OCI-LY7 (cell line): ENCODE measurements around the gene EIF3D. TPM values are rescaled to one million over a fixed set of nuclear protein-coding genes. Genes with fewer than 3 reads are reported as not detected.

Source experiments
- BruUV-seq: library from RNA; stranded (reverse); fragments of 400-500 nt; replicated peaks from 2 replicates; lab custom pipeline; 2021; lab: Mats Ljungman, UMichigan
- CTCF ChIA-PET: fragments of 300-600 bp; sonication (Branson Sonifier 250); formaldehyde crosslinking; loops from one replicate; lab custom pipeline; 2022; ENCODE audit warnings: antibody characterized with exemption; ENCODE audit not compliant: unreplicated experiment; lab: Charles Lee
- POLR2A ChIA-PET: fragments of 300-600 bp; sonication (Branson Sonifier 250); formaldehyde crosslinking; loops from one replicate; lab custom pipeline; 2022; ENCODE audit warnings: antibody characterized with exemption; lab: Charles Lee
- DNase-seq: peaks from one replicate; pipeline ENCODE4 v3.0.0-alpha.2; 2015; ENCODE audit warnings: low spot score
- H2AFZ ChIP-seq: fragments of 200-600 bp; sonication (generic), shearing (Covaris generic); 2 replicates; pipeline ENCODE4 v1.6.1; 2014; ENCODE audit warnings: mild to moderate bottlenecking, antibody characterized with exemption, low read length, moderate library complexity
- H3K27ac ChIP-seq: fragments of 200-600 bp; sonication (generic); 2 replicates; pipeline ENCODE4 v1.5.1; 2014; ENCODE audit warnings: mixed run types, low read depth, mild to moderate bottlenecking, moderate library complexity, low read length, inconsistent platforms; ENCODE audit not compliant: poor library complexity, severe bottlenecking
- H3K36me3 ChIP-seq: fragments of 200-600 bp; sonication (generic); 2 replicates; pipeline ENCODE4 v1.6.1; 2014; ENCODE audit warnings: mild to moderate bottlenecking, antibody characterized with exemption, low read length, moderate library complexity, mixed read lengths; ENCODE audit not compliant: insufficient read depth
- H3K4me1 ChIP-seq: fragments of 200-600 bp; sonication (generic); 2 replicates; pipeline ENCODE4 v1.5.1; 2014; ENCODE audit warnings: mild to moderate bottlenecking, low read length; ENCODE audit not compliant: insufficient read depth, poor library complexity, severe bottlenecking
- H3K4me2 ChIP-seq: fragments of 200-600 bp; sonication (generic); 2 replicates; pipeline ENCODE4 v1.6.1; 2014; ENCODE audit warnings: mild to moderate bottlenecking, low read length
- H3K4me3 ChIP-seq: fragments of 200-600 bp; sonication (generic); 2 replicates; pipeline ENCODE4 v1.5.1; 2014; ENCODE audit warnings: mild to moderate bottlenecking, low read depth, low read length; ENCODE audit not compliant: poor library complexity, severe bottlenecking
- H3K79me2 ChIP-seq: fragments of 200-600 bp; sonication (generic); 2 replicates; pipeline ENCODE4 v1.6.1; 2016; ENCODE audit warnings: low read depth, mild to moderate bottlenecking, low read length, moderate library complexity, mixed read lengths; ENCODE audit not compliant: insufficient read depth
- H3K9me2 ChIP-seq: fragments of 200-600 bp; sonication (generic); 2 replicates; pipeline ENCODE4 v1.6.1; 2016; ENCODE audit warnings: mild to moderate bottlenecking, low read length, mixed read lengths; ENCODE audit not compliant: insufficient read depth
- H3K9me3 ChIP-seq: fragments of 200-600 bp; sonication (generic); 2 replicates; pipeline ENCODE4 v1.6.1; 2014; ENCODE audit warnings: mild to moderate bottlenecking, mixed run types, low read length, mixed read lengths
- H4K20me1 ChIP-seq: fragments of 200-600 bp; sonication (generic); 2 replicates; pipeline ENCODE4 v1.6.1; 2014; ENCODE audit warnings: mild to moderate bottlenecking, antibody characterized with exemption, low read length, moderate library complexity, mixed read lengths; ENCODE audit not compliant: insufficient read depth
- EZH2phosphoT487 ChIP-seq: fragments of 200-600 bp; sonication (generic); IDR thresholded peaks from 2 replicates; pipeline ENCODE4 v1.6.1; 2018; ENCODE audit warnings: low read depth, borderline replicate concordance, mild to moderate bottlenecking, mixed run types, antibody characterized with exemption, low read length, moderate library complexity, mixed read lengths
- intact Hi-C: fragments of 100-400 bp; cut with micrococcal nuclease; formaldehyde crosslinking; loops from one replicate; pipeline ENCODE4 v1.10.0; 2022; ENCODE audit not compliant: unreplicated experiment
- total RNA-seq, 2 experiments: library from RNA; depleted of rRNA in 1 of 2; stranded (reverse); fragments of >200 nt in 1 of 2; shearing (Covaris generic) in 1 of 2; gene quantifications; 2 replicates each; pipeline ENCODE4 v1.2.3, GENCODE V29; 2014 to 2022
- TF ChIP-seq, protein P1 (sequence below): fragments of 200-600 bp; sonication (generic); conservative IDR thresholded peaks from 2 replicates; pipeline ENCODE4 v1.5.1; 2014; ENCODE audit warnings: mild to moderate bottlenecking, antibody characterized with exemption, low read length, moderate library complexity, mixed read lengths

Gene EIF3D
- total RNA-seq, 2 experiments from 2014 or later = 223 to 270 TPM

- H3K9me3 ChIP-seq = no peaks in the 10 kb centered on the region
- peaks cover 27% of the 10 kb centered on the region for H3K4me1 ChIP-seq
- H4K20me1 ChIP-seq = no peaks in the 10 kb centered on the region
- peak overlapping the region; percentile 31 for H3K4me2 ChIP-seq
- no peaks in the 10 kb centered on the region for H3K79me2 ChIP-seq
- peak; percentile 67 for DNase-seq
- peak overlapping the region; percentile 43 for H3K27ac ChIP-seq
- H3K9me2 ChIP-seq = no peaks in the 10 kb centered on the region
- CTCF ChIA-PET = no interaction called here
- no peak for TF ChIP-seq EZH2phosphoT487
- TF ChIP-seq, protein P1, sequence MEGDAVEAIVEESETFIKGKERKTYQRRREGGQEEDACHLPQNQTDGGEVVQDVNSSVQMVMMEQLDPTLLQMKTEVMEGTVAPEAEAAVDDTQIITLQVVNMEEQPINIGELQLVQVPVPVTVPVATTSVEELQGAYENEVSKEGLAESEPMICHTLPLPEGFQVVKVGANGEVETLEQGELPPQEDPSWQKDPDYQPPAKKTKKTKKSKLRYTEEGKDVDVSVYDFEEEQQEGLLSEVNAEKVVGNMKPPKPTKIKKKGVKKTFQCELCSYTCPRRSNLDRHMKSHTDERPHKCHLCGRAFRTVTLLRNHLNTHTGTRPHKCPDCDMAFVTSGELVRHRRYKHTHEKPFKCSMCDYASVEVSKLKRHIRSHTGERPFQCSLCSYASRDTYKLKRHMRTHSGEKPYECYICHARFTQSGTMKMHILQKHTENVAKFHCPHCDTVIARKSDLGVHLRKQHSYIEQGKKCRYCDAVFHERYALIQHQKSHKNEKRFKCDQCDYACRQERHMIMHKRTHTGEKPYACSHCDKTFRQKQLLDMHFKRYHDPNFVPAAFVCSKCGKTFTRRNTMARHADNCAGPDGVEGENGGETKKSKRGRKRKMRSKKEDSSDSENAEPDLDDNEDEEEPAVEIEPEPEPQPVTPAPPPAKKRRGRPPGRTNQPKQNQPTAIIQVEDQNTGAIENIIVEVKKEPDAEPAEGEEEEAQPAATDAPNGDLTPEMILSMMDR = no peak
- H2AFZ ChIP-seq = no peak overlapping the region
- peaks cover 77% of the 10 kb centered on the region for H3K36me3 ChIP-seq
- intact Hi-C loops = no loop called here
- no TSS peak for BruUV-seq
- POLR2A ChIA-PET = interaction anchor here (0.6 to 1.3 kb wide), 5 partner anchors 12 to 254 kb away, joined by 3 to 5 read pairs (median 4); partner anchors contain the start of genes APOL2 and TXN2
- no peak overlapping the region for H3K4me3 ChIP-seq
Measured at GRCh38 chr22:36493690-36494110, 35.3 kb downstream of the EIF3D start.

- TF ChIP-seq, protein P1 = no peak
- no peak for TF ChIP-seq EZH2phosphoT487
- peak overlapping the region; percentile 11 for H3K27ac ChIP-seq
- H3K36me3 ChIP-seq = peaks cover 79% of the 10 kb centered on the region
- H3K9me2 ChIP-seq = no peaks in the 10 kb centered on the region
- H4K20me1 ChIP-seq = no peaks in the 10 kb centered on the region
- no peak overlapping the region for H3K4me3 ChIP-seq
- intact Hi-C loops = no loop called here
- peaks cover 6% of the 10 kb centered on the region for H3K9me3 ChIP-seq
- BruUV-seq = no TSS peak
- no peak overlapping the region; the same call in 1 of the 2 replicates for H3K4me2 ChIP-seq
- H3K4me1 ChIP-seq = peaks cover 27% of the 10 kb centered on the region
- ChIA-PET CTCF (no interaction called here), POLR2A (interaction anchor here (1.2 kb wide), 1 partner anchor 14 kb away, joined by 3 read pairs; no protein-coding TSS in a partner anchor)
- DNase-seq = no peak
- H3K79me2 ChIP-seq = no peaks in the 10 kb centered on the region
- no peak overlapping the region for H2AFZ ChIP-seq
Measured at GRCh38 chr22:36492109-36492508, 36.9 kb downstream of the EIF3D start.

DNA sequence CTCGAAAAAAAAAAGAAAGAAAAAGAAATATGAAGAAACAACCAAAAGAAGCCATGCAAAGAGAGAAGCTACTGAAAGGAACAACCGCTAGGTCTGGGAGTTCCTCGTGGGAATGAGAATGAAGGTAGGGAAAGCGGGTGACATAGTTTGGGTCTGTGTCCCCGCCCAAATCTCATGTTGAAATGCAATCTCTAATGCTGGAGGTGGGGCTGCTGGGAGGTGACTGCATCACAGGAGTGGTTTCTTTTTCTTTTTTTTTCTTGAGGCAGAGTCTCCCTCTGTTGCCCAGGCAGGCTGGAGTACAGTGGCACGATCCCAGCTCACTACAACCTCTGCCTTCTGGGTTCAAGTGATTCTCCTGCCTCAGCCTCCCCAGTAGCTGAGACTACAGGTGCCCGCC is 37.8 kb downstream of the EIF3D start:
- TF ChIP-seq EZH2phosphoT487 = no peak
- TF ChIP-seq, protein P1 = no peak
- intact Hi-C loops = no loop called here
- no peak overlapping the region for H2AFZ ChIP-seq
- H3K79me2 ChIP-seq = no peaks in the 10 kb centered on the region
- H3K9me3 ChIP-seq = peaks cover 10% of the 10 kb centered on the region
- CTCF ChIA-PET = no interaction called here
- DNase-seq = no peak
- no peaks in the 10 kb centered on the region for H4K20me1 ChIP-seq
- no peak overlapping the region for H3K27ac ChIP-seq
- no TSS peak for BruUV-seq
- peaks cover 27% of the 10 kb centered on the region for H3K4me1 ChIP-seq
- no peaks in the 10 kb centered on the region for H3K9me2 ChIP-seq
- H3K36me3 ChIP-seq = peaks cover 84% of the 10 kb centered on the region
- H3K4me3 ChIP-seq = no peak overlapping the region
- POLR2A ChIA-PET = no interaction called here
- no peak overlapping the region for H3K4me2 ChIP-seq
